Kidney epithelial cell (primary cell): ENCODE measurements around the gene GJB6. TPM values are rescaled to one million over a fixed set of nuclear protein-coding genes. Genes with fewer than 3 reads are reported as not detected.

Source experiments
- DNase-seq: peaks from one replicate; pipeline ENCODE4 v3.0.0-alpha.2; 2010; ENCODE audit warnings: low read depth
- H3K27me3 ChIP-seq: 2 replicates; pipeline ENCODE4 v1.6.0; 2011; ENCODE audit warnings: low read length; ENCODE audit not compliant: control insufficient read depth, insufficient read depth
- H3K36me3 ChIP-seq: 2 replicates; pipeline ENCODE4 v1.5.1; 2011; ENCODE audit warnings: low read length; ENCODE audit not compliant: control insufficient read depth, insufficient read depth
- H3K4me3 ChIP-seq: 2 replicates; pipeline ENCODE4 v1.5.1; 2011; ENCODE audit warnings: low read depth, mild to moderate bottlenecking, control low read depth, low read length
- total RNA-seq: library from RNA; depleted of rRNA; stranded (reverse); fragments of >200 nt; gene quantifications from 2 replicates; pipeline ENCODE4 v1.2.3, GENCODE V29; 2015
- TF ChIP-seq, protein P1 (sequence below): IDR thresholded peaks from 2 replicates; pipeline ENCODE4 v1.5.1; 2011; ENCODE audit warnings: mild to moderate bottlenecking, moderate library complexity, low read length, control low read depth, inconsistent platforms; ENCODE audit not compliant: insufficient read depth, poor library complexity, severe bottlenecking

GJB6 gene
- total RNA-seq, 1 donor from 2014 or later, result 1.9 TPM

DNA sequence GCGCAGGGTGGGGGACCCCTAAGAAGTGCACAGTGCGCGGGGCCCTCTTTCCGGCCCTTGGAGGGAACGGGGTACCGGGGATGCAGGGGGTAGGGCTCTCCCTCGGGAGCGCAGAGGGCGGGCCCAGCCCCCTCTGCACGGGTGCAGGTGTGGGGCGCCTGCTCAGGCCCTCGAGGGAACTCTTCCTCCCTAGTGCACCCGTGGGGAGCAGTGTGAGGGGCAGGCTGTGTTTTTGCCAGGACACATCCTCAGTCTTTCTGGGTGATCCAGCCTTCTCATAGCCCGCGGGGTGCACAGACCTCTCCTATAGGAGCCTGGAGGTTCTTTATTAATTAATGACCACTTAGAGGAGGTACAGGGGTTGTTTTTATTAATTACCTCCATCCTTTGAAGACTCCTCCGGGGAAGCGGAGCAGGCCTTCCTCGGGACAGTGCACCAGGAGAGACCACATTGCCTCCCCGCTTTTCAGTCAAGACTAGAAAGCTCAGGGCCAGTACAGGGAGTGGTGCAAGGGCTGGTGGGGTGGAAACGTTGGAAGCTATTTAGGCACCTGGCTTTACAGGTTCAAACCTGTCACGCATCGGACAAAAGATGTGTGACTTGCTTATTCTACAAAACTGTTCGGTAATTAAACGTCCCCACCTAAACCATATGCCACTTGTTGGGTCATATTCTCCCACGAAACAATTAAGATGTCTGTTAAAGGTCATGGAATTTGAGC lies 598 bp upstream of the GJB6 start:
- Histone ChIP-seq H3K27me3 (peaks cover 26% of the 10 kb centered on the region), H3K4me3 (peak overlapping the region; percentile 34), H3K36me3 (no peaks in the 10 kb centered on the region)
- no peak for DNase-seq
- TF ChIP-seq, protein P1, sequence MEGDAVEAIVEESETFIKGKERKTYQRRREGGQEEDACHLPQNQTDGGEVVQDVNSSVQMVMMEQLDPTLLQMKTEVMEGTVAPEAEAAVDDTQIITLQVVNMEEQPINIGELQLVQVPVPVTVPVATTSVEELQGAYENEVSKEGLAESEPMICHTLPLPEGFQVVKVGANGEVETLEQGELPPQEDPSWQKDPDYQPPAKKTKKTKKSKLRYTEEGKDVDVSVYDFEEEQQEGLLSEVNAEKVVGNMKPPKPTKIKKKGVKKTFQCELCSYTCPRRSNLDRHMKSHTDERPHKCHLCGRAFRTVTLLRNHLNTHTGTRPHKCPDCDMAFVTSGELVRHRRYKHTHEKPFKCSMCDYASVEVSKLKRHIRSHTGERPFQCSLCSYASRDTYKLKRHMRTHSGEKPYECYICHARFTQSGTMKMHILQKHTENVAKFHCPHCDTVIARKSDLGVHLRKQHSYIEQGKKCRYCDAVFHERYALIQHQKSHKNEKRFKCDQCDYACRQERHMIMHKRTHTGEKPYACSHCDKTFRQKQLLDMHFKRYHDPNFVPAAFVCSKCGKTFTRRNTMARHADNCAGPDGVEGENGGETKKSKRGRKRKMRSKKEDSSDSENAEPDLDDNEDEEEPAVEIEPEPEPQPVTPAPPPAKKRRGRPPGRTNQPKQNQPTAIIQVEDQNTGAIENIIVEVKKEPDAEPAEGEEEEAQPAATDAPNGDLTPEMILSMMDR, result no peak

- Histone ChIP-seq H3K27me3 (peaks cover 26% of the 10 kb centered on the region), H3K4me3 (peak overlapping the region; percentile 34), H3K36me3 (no peaks in the 10 kb centered on the region)
- TF ChIP-seq, protein P1, result no peak
- no peak for DNase-seq
These were observed 943 bp downstream of the GJB6 start for GRCh38 chr13:20230913-20231838.

DNA sequence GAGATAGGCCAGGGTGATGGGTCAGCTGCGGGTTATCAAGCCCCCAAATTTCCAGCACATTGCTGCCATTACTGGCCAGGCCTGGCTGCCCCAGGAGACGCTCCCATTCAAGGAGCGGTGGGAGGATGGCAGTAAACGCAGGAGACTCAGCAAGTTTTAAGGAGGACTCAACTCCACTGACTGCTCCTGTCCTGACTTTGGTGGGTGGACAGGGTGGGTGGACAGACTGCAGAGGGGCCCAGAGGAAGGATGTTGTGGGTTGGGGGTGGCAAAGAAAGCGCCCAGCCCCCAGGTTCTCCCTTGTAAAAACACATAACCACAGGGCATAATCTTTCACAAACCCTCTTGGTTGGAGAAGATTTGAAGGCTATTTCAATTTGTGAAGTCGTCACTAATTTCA lies 4.4 kb downstream of the GJB6 start:
- Histone ChIP-seq H3K4me3 (no peak overlapping the region), H3K27me3 (peaks cover 20% of the 10 kb centered on the region), H3K36me3 (no peaks in the 10 kb centered on the region)
- TF ChIP-seq, protein P1, result no peak
- DNase-seq, result no peak

DNA sequence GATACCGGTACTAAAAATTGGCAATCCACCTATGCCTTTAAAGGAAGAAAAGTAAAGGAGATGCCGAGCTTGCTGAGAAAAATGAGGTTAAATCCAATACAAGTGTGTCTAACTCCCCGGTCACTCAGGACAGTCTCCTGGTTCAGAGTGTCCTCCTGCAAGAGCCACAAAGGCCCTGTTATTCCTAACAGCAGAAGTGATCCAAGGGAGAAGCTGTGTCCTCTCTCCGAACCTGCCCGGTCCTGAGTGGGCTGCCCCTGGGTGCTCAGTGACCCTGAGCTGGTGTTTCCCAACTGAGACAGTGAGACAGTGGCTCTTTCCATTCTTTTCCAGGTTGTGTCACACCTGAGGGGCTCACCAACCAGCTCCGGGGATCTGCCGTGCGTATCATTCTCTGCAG lies 4.8 kb downstream of the GJB6 start:
- no peak overlapping the region for H3K4me3 ChIP-seq
- DNase-seq, result no peak
- TF ChIP-seq, protein P1, result no peak
- peaks cover 15% of the 10 kb centered on the region for H3K27me3 ChIP-seq
- no peaks in the 10 kb centered on the region for H3K36me3 ChIP-seq

DNA sequence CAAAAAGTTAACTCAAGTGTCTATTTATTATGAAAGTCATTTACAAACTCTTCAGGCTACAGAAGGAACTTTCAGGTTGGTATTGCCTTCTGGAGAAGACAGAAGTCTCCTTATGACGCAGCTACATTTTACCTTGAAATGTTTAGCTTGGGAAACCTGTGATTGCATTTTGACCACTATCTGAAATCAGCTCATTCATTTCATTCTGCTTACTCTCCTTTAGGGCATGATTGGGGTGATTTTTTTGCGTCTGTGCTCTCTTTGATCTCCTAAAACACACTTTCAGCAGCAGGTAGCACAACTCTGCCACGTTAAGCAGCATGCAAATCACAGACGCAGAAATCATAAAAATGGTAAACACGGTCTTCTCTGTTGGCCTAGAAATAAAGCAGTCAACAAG lies 9.6 kb downstream of the GJB6 start:
- no peak for DNase-seq
- Histone ChIP-seq H3K4me3 (no peak overlapping the region), H3K27me3 (no peaks in the 10 kb centered on the region), H3K36me3 (no peaks in the 10 kb centered on the region)
- TF ChIP-seq, protein P1, result no peak
